ENCODE results near the gene FAF1.
"Not testable (repeated sequence)": the region's sequence is repeated elsewhere in the genome, so short reads cannot be mapped to it uniquely, and the experiment has no call there.

The FAF1 gene

GRCh38 chr1:50780797-50781196 is 179.3 kb downstream of the FAF1 start:
- no peak for FAIRE-seq
- DNase-seq (ENCODE audit: low spot score): no peak

GRCh38 chr1:50779801-50780200 is 180.3 kb downstream of the FAF1 start:
- FAIRE-seq (no peak), DNase-seq (ENCODE audit: low spot score) (no peak)

- DNase-seq (ENCODE audit: low spot score) (no peak), FAIRE-seq (no peak)
These were observed 184.3 kb downstream of the FAF1 start for GRCh38 chr1:50775740-50776139.

- DNase-seq (ENCODE audit: low spot score): peak; percentile 27
- no peak for FAIRE-seq
These were observed 185.2 kb downstream of the FAF1 start for GRCh38 chr1:50774759-50775351.

- DNase-seq (ENCODE audit: low spot score) (no peak), FAIRE-seq (no peak)
These were observed 193.4 kb downstream of the FAF1 start for GRCh38 chr1:50766688-50767087.

- FAIRE-seq; DNase-seq (ENCODE audit: low spot score): not testable (repeated sequence)
These were observed 203.5 kb downstream of the FAF1 start for GRCh38 chr1:50756543-50756942.

- not testable (repeated sequence) for FAIRE-seq; DNase-seq (ENCODE audit: low spot score)
These were observed 205.3 kb downstream of the FAF1 start for GRCh38 chr1:50754764-50755163.

- DNase-seq (ENCODE audit: low spot score) (peak; percentile 38), FAIRE-seq (no peak)
These were observed 209.9 kb downstream of the FAF1 start for GRCh38 chr1:50750021-50750619.

- DNase-seq (ENCODE audit: low spot score) (no peak), FAIRE-seq (no peak)
These were observed 212.7 kb downstream of the FAF1 start for GRCh38 chr1:50747394-50747793.

GRCh38 chr1:50742523-50742922 is 217.5 kb downstream of the FAF1 start:
- FAIRE-seq: no peak
- DNase-seq (ENCODE audit: low spot score): no peak

- FAIRE-seq: no peak
- no peak for DNase-seq (ENCODE audit: low spot score)
These were observed 220.9 kb downstream of the FAF1 start for GRCh38 chr1:50739125-50739524.

- no peak for FAIRE-seq
These were observed 224.6 kb downstream of the FAF1 start for GRCh38 chr1:50735443-50735842.

GRCh38 chr1:50727578-50727977 is 232.5 kb downstream of the FAF1 start:
- FAIRE-seq; DNase-seq (ENCODE audit: low spot score): not testable (repeated sequence)

More at GRCh38 chr1:50735443-50735842, 224.6 kb downstream of the FAF1 start:
- DNase-seq (ENCODE audit: low spot score): peak; percentile 17

- DNase-seq (ENCODE audit: low spot score) (no peak), FAIRE-seq (no peak)
These were observed 235.3 kb downstream of the FAF1 start for GRCh38 chr1:50724626-50725286.

GRCh38 chr1:50720457-50721053 is 239.5 kb downstream of the FAF1 start:
- DNase-seq (ENCODE audit: low spot score) (no peak), FAIRE-seq (no peak)

GRCh38 chr1:50719126-50719525 is 240.9 kb downstream of the FAF1 start:
- DNase-seq (ENCODE audit: low spot score) (no peak), FAIRE-seq (no peak)

GRCh38 chr1:50717327-50717726 is 242.7 kb downstream of the FAF1 start:
- no peak for FAIRE-seq

GRCh38 chr1:50716455-50716854 is 243.6 kb downstream of the FAF1 start:
- not testable (repeated sequence) for FAIRE-seq; DNase-seq (ENCODE audit: low spot score)

More at GRCh38 chr1:50717327-50717726, 242.7 kb downstream of the FAF1 start:
- DNase-seq (ENCODE audit: low spot score): no peak

- DNase-seq (ENCODE audit: low spot score) (no peak), FAIRE-seq (no peak)
These were observed 250.0 kb downstream of the FAF1 start for GRCh38 chr1:50710099-50710498.

GRCh38 chr1:50707824-50708223 is 252.2 kb downstream of the FAF1 start:
- FAIRE-seq: no peak

GRCh38 chr1:50705699-50706098 is 254.4 kb downstream of the FAF1 start:
- FAIRE-seq (no peak), DNase-seq (ENCODE audit: low spot score) (no peak)

More at GRCh38 chr1:50707824-50708223, 252.2 kb downstream of the FAF1 start:
- DNase-seq (ENCODE audit: low spot score): no peak

GRCh38 chr1:50705041-50705440 is 255.0 kb downstream of the FAF1 start:
- DNase-seq (ENCODE audit: low spot score): no peak
- no peak for FAIRE-seq
